Urothelium cell line (cell line): ENCODE results near the gene CLPSL1.
"Not testable (repeated sequence)": the region's sequence is repeated elsewhere in the genome, so short reads cannot be mapped to it uniquely, and the experiment has no call there.

Source experiments
- DNase-seq: peaks from one replicate; pipeline ENCODE4 v3.0.0; 2011; ENCODE audit warnings: low spot score, mixed read lengths
- FAIRE-seq: peaks from 2 replicates; lab custom pipeline; 2011; peaks lifted over from hg19 to GRCh38; lab: Jason Lieb, UNC

Gene CLPSL1

GRCh38 chr6:35780719-35781118 is at the start of gene CLPSL1:
Gene CLPSL1 (plus strand): TSS chr6:35781019. CDS start chr6:35781111, 92 bp downstream.
- DNase-seq (no peak), FAIRE-seq (no peak)

GRCh38 chr6:35731414-35731735 is 49.4 kb upstream of the CLPSL1 start:
- FAIRE-seq (no peak), DNase-seq (peak; percentile 92)

GRCh38 chr6:35731736-35732532 is 48.9 kb upstream of the CLPSL1 start:
- no peak for FAIRE-seq
- DNase-seq, result peak; percentile 92

- DNase-seq (no peak), FAIRE-seq (no peak)
These were observed 47.2 kb upstream of the CLPSL1 start for GRCh38 chr6:35733633-35734032.

- not testable (repeated sequence) for DNase-seq, FAIRE-seq
These were observed 46.5 kb upstream of the CLPSL1 start for GRCh38 chr6:35734319-35734718.

GRCh38 chr6:35735452-35735851 is 45.4 kb upstream of the CLPSL1 start:
- FAIRE-seq, result no peak
- DNase-seq, result no peak

- peak; percentile 67 for DNase-seq
- FAIRE-seq, result no peak
These were observed 44.4 kb upstream of the CLPSL1 start for GRCh38 chr6:35736253-35736894.

GRCh38 chr6:35736982-35737412 is 43.8 kb upstream of the CLPSL1 start, which contains the start of gene ARMC12:
Gene ARMC12 (plus strand): TSS chr6:35737032. CDS start chr6:35737109, 77 bp downstream.
- DNase-seq, result no peak
- no peak for FAIRE-seq

GRCh38 chr6:35737413-35738211 is 43.2 kb upstream of the CLPSL1 start:
- no peak for FAIRE-seq
- peak; percentile 75 for DNase-seq

GRCh38 chr6:35739645-35740524 is 40.9 kb upstream of the CLPSL1 start:
- DNase-seq (no peak), FAIRE-seq (no peak)

- FAIRE-seq (no peak), DNase-seq (no peak)
These were observed 38.0 kb upstream of the CLPSL1 start for GRCh38 chr6:35742842-35743241.

- FAIRE-seq (no peak), DNase-seq (no peak)
These were observed 35.3 kb upstream of the CLPSL1 start for GRCh38 chr6:35745509-35745908.

- FAIRE-seq (no peak), DNase-seq (no peak)
These were observed 34.3 kb upstream of the CLPSL1 start for GRCh38 chr6:35746516-35746915.

GRCh38 chr6:35747877-35748276 is 32.9 kb upstream of the CLPSL1 start:
- DNase-seq (no peak), FAIRE-seq (no peak)

GRCh38 chr6:35750557-35750956 is 30.3 kb upstream of the CLPSL1 start:
- FAIRE-seq (no peak), DNase-seq (no peak)

GRCh38 chr6:35751594-35751993 is 29.2 kb upstream of the CLPSL1 start:
- DNase-seq (no peak), FAIRE-seq (no peak)

GRCh38 chr6:35752330-35752729 is 28.5 kb upstream of the CLPSL1 start:
- DNase-seq (no peak), FAIRE-seq (no peak)

- DNase-seq (no peak), FAIRE-seq (no peak)
These were observed 26.2 kb upstream of the CLPSL1 start for GRCh38 chr6:35754452-35755277.

GRCh38 chr6:35755278-35755924 is 25.4 kb upstream of the CLPSL1 start:
- FAIRE-seq, result no peak
- no peak for DNase-seq
